22Rv1 (cell line): Measurements from ENCODE around the gene MEA1.
A peak's percentile ranks its signal among the peaks of the same experiment; 100 is the strongest.
"Not testable (repeated sequence)": the region's sequence is repeated elsewhere in the genome, so short reads cannot be mapped to it uniquely, and the experiment has no call there.

ENCODE experiments used
- H3K27ac ChIP-seq: fragments of 450-650 bp; 2 replicates; pipeline ENCODE4 v1.5.1; 2017
- CTCF ChIP-seq: fragments of 450-650 bp; IDR thresholded peaks from 2 replicates; pipeline ENCODE4 v1.5.1; 2017; ENCODE audit warnings: mild to moderate bottlenecking
- ZFX ChIP-seq: fragments of 450-650 bp; IDR thresholded peaks from 2 replicates; pipeline ENCODE4 v1.6.1; 2017; ENCODE audit warnings: antibody characterized with exemption, borderline replicate concordance

Gene MEA1

GRCh38 chr6:43006251-43006650, 7.5 kb downstream of the MEA1 start:
- TF ChIP-seq ZFX (no peak), CTCF (no peak)
- H3K27ac ChIP-seq = no peak overlapping the region

- TF ChIP-seq CTCF (no peak), ZFX (no peak)
Observed at GRCh38 chr6:43005844-43006243, 7.9 kb downstream of the MEA1 start.

GRCh38 chr6:43001843-43002242, 11.9 kb downstream of the MEA1 start:
- no peak overlapping the region for H3K27ac ChIP-seq
- TF ChIP-seq CTCF = no peak

More at GRCh38 chr6:43005844-43006243, 7.9 kb downstream of the MEA1 start:
- H3K27ac ChIP-seq = no peak overlapping the region

- not testable (repeated sequence) for H3K27ac ChIP-seq
Observed at GRCh38 chr6:42998205-42998604, 15.5 kb downstream of the MEA1 start.

GRCh38 chr6:42996513-42996912, 17.2 kb downstream of the MEA1 start:
- peak overlapping the region; percentile 53 for H3K27ac ChIP-seq
- no peak for TF ChIP-seq ZFX
- TF ChIP-seq CTCF = peak; percentile 35

GRCh38 chr6:42993445-42993844, 20.3 kb downstream of the MEA1 start:
- H3K27ac ChIP-seq = no peak overlapping the region
- TF ChIP-seq CTCF = no peak
- no peak for TF ChIP-seq ZFX

GRCh38 chr6:42989923-42990322, 23.8 kb downstream of the MEA1 start:
- H3K27ac ChIP-seq = no peak overlapping the region
- TF ChIP-seq CTCF = no peak
- TF ChIP-seq ZFX = no peak

- TF ChIP-seq CTCF = no peak
- no peak for TF ChIP-seq ZFX
Observed at GRCh38 chr6:42988486-42989020, 25.2 kb downstream of the MEA1 start.

More at GRCh38 chr6:42988486-42989020, 25.2 kb downstream of the MEA1 start:
- no peak overlapping the region for H3K27ac ChIP-seq
